Right lung (tissue), 5 donors: ENCODE results near the gene FLNA. TPM values are rescaled to one million over a fixed set of nuclear protein-coding genes. Genes with fewer than 3 reads are reported as not detected.

ENCODE experiments used
- DNase-seq, 2 donors: peaks; one replicate each; pipeline ENCODE4 v3.0.0-alpha.2; 2013
- polyA plus RNA-seq, 5 donors: library from polyadenylated mRNA; unstranded; fragments of 120-200 nt; gene quantifications; one replicate each; pipeline versions ENCODE4 v1.2.1 to v1.2.3, GENCODE V29; 2013; ENCODE audit warnings: inconsistent platforms in 1 of 5, low replicate concordance in 1 of 5; ENCODE audit not compliant: insufficient read length in 5 of 5, insufficient read depth in 1 of 5

Gene FLNA
- polyA plus RNA-seq, 5 donors = 349 to 757 (median 422) TPM

DNA sequence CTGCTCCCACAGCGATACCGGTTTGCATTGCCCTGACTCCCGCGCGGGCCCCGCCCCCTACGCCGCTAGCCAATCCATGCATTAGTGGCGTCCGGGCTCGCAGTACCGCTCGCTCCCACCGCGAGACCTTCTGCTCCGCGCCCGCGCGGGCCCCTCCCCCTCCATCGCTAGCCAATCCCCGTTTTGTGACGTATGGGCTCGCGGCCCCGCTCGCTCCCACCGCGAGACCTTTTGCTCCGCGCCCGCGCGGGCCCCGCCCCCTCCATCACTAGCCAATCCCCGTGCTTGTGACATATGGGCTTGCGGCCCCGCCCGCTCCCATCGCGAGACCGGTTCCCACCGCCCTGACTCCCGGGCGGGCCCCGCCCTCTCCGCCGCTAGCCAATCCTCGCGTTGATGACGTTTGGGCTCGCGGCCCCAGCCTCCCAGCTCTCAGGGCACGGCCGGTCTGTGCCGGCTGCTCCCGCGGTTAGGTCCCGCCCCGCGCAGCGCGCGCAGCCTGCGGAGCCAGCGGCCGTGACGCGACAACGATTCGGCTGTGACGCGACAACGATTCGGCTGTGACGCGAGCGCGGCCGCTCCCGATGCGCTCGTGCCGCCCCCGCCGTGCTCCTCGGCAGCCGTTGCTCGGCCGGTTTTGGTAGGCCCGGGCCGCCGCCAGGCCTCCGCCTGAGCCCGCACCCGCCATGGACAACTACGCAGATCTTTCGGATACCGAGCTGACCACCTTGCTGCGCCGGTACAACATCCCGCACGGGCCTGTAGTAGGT is 4.5 kb upstream of the FLNA start, which contains the start of gene EMD:
Gene EMD, plus strand, starts transcription at position 497 of the 770 bp plus-strand sequence. Its CDS starts 190 bp downstream, at position 687.
- DNase-seq = peak; percentile 96 to 98

DNA sequence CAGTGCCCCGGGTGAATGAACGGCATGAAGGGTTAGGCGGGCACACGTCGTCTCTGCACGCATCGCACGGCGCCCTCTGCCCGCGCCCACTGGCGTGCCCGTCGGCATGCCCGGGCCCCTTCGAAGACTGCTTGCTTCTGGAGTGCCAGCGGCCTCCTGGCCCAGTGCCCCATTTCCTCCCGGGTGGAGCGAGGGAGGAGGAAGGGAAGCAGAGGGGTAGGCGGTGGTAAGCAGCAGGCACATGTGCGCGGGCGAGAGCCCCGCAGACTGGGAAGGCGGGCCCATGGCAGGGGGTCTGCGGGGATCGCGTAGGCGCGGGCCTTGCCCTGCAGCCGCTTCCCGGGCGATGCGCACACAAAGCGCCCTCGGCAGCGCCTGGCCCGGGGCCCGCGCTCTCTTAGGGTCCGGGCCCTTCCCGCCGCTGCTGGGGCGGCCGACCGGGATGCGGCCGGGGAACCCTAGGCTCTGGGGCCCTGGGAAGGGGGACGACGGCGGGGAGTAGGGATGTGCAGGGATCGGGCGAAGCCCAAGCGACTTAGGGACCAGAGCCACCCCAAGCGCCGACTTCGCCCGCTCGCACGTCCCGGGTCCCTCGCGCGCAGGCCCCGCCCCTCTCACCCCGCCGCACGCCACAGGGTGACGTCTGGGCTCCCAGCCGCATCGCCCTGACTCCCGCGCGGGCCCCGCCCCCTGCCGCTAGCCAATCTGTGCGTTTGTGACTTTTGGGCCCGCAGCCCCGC is 3.8 kb upstream of the FLNA start:
- DNase-seq = peak in 1 of 2 donors; percentile 67

DNA sequence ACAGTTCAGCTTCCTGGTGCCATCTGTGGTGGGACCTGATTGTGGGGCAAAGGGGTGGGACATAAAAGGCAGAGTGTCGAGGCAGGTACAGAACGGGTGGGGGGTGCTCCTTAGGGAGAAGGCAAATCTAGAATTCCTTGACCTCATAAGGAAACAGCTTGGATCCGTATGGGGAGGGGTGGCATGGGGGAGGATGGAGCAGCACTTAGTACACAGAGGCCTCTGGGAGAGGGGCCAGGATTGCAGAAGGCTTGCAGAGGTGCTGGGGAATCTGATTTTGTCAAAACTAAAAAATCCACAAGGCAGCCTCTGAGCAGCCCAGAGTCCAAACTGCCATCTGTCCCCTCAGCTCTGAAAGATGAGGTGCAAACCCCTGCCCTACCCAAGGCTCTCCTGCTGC is 2.3 kb upstream of the FLNA start:
- no peak for DNase-seq

DNA sequence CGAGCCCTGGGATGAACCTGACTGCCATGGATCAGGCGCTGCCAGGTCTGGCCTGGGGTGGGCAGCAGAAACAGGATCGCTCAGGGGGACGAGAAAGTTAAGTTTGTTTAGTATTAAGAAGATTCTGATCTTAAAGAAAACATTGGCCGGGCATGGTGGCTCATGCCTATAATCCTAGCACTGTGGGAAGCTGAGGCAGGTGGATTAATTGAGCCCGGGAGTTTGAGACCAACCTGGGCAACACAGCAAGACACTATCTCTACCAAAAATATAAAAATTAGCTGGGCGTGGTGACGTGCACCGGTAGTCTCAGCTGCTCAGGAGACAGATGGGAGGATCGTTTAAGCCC is 696 bp upstream of the FLNA start:
- DNase-seq = no peak

DNA sequence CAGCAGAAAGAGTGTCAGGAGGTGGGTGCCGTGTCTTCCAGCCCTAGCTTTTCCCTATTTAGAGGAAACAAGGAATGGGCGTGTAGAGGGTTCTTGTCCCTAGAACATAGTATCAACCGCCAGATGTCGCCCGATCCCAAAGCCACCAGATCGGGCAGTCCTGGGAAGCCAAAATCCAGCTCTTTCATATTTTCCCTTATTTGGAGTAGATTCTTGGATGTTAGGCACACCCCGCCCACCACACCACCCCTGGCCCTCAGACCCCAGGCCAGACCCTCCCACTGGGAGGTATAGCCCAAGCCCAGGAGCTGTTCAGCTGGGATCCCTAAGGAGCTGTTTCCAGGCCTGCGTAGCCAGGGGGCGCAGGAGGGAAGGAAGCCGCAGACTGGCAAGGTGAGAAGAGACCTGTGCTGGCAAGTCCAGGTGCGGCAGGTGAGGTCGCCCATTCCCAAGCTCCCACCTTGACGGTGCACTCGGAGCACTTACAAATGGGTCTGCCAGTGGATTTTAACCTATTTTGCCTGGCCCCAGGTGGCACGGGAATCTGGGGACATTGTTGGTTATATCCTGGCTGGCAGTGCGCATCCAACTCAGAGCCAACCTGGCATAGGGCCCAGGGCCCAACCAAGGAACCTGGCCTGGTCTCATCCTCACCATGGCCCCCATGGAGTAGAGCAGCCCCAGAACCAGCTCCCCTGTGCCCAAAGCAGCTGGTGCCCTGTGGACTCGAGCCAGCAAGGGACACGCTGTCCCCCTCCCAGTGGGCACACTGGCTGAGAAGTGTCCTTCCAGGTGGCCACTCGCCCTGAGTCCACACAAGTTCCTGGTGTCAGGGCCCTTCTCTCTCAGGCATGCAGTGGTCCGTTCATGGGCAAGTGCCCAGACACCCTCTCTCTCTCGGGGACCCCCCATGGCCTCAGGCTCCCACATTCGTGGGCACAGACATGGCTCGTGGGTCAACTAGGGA is 811 bp downstream of the FLNA start:
- DNase-seq = peak; percentile 71 to 77

GRCh38 chrX:154372612-154373022 is 1.8 kb downstream of the FLNA start:
- DNase-seq = no peak

DNA sequence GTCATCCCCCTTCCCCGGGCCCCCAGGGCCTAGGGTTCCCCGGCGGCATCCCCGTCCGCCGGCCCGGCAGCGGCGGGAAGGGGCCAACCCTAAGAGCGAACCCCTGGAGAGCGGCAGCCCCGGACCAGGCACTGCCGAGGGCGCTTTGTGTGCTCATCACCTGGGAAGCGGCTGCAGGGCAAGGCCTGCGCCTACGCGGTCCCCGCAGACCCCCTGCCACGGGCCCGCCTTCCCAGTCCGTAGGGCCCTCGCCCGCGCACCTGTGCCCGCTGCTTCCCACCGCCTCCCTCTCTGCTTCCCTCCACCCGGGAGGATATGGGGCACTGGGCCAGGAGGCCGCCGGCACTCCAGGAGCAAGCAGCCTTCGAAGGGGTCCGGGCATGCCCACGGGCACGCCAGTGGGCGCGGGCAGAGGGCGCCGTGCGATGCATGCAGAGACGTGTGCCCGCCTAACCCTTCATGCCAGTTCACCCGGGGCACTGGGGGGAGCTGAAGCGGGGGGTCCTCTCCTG is 2.6 kb downstream of the FLNA start:
- DNase-seq = no peak

GRCh38 chrX:154371017-154371788 is 3.2 kb downstream of the FLNA start:
- DNase-seq = peak; percentile 90 to 92

- no peak for DNase-seq
Observed at GRCh38 chrX:154370300-154371016, 4.0 kb downstream of the FLNA start.

DNA sequence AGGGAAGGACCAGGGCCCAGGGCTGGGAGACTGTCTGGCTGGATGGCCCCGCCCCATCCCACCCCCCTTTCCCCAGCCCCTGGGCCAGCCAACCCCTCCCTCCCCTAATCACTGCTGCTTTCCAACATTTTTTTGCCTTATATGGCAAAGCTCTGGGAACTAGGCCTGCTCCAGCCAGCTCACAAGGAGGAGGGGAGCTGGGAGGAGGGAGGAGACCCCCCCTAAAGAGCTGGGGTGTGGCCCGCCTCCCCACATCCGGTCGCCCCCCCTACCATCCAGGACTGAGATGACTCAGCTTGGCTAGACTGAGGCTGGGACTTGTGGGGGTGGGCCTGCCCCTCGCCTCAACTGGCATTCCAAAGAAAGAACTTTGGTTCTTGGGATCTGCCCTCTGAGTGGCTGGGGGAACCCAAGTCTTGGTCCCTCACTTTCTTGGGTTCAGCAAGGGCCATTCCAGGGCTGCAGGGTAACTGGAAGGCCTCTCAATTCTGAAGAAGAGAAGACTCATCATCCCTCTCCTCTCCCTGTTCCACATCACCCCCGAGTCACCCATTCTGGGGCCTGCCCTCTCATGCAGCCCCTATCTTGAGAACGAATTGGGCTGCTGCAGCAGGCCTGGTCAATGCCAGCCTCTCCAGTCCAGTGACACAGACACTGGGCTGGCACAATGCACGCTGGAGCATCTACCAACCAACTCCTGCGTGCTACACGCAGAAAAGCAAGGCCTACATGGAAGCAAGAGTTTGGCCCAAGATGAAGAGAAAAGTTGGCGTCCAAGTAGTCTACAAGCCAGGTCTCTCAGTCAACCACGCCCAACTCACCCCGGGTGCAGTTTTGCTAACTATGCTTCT is 4.8 kb downstream of the FLNA start:
- DNase-seq = peak; percentile 88 to 91

DNA sequence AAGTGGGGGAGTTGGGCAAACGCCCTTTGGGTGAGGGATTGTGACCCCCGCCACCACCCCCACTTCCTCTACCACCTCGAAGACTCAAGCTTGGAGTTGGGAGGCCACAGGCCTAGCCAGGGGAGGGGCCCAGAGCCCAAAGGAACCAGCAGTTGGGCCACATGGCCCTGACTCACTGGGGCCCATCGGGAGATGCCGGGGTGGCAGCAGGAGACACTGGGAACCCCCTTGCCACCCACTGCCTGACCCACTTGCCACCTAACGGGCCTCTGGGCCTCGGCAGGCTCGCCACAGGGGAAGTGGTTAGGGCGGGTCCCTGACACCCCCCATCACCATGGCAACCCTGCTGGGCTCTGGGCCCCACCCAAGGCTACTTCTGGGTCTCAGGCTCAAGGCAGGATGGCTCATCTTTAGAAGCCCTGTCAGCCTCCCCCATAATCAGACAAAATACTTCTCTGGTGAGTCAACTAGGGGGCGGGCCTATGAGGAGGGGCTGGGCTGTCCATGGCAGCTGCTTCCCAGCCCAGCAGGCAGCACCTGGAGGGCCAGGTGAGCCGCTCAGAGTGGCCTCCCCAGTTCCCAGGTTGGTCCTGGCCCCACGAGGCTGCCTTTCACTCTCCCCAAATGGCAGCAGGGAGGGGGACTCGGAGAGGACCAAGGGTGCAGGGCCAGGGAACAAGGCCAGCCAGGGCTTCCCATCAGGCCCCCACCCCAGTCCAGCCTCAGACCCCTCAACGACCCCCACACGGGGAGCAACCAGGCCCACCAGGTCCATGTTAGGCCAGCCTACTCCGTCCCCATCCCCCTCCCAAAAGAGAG is 5.6 kb downstream of the FLNA start:
- DNase-seq = no peak

DNA sequence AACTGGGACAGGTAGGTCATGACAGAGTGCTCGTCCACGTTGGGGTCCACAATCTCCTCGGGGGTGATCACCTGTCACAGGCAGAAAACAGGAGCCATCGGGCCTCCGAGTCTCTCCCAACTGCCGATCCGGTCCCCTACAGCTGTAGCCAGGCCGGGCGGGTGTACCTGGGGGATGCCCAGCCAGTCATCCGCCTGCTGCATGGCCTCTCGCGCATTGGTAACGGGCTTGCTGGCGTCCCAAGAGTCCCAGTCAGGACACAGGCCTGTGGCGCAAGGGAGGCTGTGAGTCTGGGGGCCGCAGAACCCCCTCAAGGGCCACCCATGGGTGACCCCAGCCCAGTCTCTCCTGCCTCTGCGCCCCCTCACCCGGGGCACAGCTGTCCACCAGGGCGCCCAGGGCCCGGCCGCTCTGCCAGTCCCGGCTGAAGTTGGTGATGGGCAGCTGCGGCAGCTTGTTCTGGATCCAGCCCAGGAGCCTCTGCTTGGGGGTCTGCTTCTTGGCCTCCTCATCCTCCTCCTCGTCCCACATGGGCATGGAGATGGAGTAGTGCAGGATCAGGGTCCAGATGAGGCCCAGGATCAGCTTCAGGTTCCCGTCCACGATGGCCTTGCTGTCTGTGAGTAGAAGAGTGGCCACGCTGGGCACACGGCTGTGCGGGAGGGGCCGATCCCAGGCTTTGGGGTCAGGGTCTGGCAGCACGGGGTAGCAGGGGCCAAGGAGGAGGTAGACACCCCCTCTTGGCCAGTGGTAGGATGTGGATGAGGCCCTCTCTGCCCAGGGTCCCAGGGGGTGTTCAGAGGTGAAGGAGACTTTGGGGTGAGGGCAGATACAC is 6.7 kb downstream of the FLNA start:
- no peak for DNase-seq

- DNase-seq = no peak
Observed at GRCh38 chrX:154366666-154367055, 7.8 kb downstream of the FLNA start.

DNA sequence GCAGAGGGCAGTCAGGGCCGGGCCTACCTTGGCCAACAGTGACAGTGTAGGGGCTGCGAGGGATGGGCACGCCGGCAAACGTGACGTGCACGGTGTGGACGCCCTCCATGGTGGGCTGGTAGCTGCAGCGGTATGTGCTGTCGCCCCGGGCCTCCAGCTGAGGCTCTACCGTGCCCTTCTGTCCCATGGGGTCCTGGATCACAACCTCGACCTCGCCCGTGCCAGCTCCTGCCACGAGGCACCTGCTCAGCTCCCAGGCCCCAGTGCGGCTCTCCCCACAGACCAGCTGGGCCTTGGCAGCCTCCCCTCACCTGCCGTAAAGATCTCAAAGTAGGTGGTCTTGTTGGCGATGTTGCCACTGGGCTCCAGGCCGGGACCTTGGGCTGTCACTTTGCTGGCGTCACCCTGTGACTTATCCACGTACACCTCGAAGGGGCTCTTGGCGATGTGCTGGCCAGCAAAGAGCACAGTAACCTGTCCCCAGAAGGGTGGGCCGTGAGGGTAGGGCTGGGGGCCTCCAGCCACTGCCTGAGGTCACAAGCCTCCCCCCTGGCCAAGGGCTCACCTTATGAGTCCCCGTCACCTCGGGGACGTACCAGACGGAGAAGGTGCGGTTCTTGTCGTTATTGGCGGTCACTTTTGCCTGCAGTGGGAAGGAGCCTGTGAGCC is 8.3 kb downstream of the FLNA start:
- DNase-seq = no peak

DNA sequence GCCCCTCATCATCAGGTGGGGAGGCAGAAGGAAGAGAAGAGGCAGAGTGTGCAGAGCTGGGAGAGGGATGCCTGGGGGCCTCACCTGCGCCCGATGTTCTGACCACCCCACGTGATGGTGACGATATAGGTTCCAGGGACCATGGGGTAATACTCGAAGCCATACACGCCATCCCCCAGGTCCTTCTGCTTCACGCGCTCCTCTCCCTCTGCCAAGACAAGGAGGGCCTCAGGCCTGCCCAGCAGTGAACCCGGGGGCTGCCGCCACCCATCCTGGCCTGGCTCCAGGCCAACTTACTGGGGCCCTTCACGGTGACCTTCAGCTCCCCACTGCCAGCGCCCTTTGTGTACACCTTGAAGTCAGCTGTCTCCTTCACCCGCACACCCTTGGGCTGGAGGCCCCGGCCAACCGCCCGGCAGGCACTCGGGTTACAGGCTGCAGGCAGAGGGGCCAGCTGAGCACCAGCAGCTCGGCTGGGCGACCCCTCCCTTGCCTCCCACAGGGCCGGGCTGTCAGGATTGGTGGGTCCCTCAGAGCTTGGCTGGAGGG is 9.3 kb downstream of the FLNA start:
- no peak for DNase-seq

DNA sequence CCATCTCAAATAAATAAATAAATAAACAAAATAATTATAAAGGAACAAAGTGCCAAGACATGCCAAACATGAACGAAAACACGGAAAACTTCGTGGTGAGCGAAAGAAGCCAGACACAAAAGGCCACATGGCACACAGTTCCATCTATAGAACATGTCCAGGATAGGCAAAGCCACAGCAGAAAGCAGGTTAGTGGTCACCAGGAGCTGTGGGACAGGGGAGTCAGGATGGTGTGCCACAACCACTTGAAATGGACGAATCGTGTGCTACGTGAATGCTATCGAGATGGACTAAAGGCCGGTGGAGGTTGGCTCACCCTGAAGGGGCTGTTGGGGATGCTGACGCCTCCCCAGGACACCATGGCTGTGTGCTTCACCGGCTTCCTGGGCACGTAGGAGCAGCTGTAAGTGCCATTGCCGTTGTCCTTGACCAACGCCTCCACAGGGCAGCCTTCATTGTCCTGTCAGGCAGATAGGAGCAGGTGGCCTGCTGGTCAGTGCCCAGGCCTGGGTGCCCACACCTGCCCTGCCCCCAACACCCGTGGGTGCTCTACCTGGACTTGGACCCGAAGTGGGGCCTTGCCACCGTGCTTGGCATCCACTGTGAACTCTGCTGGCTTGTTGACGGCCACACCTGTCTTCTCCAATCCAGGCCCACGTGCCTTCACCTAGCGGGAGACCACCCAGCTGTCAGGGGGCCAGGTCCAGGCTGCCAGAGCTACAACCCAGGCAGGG is 10.6 kb downstream of the FLNA start:
- DNase-seq = no peak
